ENCODE results near the gene CCDC24.

DNA sequence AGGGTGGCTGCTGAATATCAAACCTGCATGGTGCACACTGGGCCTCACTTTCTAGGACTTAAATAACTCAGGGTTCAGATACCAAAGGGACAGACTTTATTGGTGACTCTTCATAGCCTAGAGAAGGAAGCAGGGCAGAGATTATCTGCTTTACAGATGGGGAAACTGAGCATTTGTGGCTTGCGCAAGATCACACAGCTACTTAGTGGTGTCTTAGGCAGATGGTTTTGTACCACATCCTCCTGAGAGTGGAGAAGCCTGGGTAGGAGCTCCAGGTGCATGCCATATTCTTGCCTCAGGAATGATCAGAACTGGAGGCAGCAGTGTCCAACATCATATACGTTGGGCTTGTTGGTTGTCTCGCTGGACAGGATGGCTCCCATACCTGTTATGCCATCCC is 28.4 kb upstream of the CCDC24 start:
- no peak for TF ChIP-seq POLR2A (IDR thresholded peaks at IDR 0.05)
- TF ChIP-seq, protein P1, sequence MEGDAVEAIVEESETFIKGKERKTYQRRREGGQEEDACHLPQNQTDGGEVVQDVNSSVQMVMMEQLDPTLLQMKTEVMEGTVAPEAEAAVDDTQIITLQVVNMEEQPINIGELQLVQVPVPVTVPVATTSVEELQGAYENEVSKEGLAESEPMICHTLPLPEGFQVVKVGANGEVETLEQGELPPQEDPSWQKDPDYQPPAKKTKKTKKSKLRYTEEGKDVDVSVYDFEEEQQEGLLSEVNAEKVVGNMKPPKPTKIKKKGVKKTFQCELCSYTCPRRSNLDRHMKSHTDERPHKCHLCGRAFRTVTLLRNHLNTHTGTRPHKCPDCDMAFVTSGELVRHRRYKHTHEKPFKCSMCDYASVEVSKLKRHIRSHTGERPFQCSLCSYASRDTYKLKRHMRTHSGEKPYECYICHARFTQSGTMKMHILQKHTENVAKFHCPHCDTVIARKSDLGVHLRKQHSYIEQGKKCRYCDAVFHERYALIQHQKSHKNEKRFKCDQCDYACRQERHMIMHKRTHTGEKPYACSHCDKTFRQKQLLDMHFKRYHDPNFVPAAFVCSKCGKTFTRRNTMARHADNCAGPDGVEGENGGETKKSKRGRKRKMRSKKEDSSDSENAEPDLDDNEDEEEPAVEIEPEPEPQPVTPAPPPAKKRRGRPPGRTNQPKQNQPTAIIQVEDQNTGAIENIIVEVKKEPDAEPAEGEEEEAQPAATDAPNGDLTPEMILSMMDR (IDR thresholded peaks at IDR 0.05): no peak
